UCSD-AML1 (cell line): ENCODE data around the gene RAI1.

Source experiments
- DNase-seq: peaks from one replicate; lab custom pipeline; 2025; ENCODE audit not compliant: unreplicated experiment; lab: John Stamatoyannopoulos, UW

Gene RAI1

GRCh38 chr17:17840751-17841591, 159.7 kb downstream of the RAI1 start:
- no peak for DNase-seq

GRCh38 chr17:17841601-17842025, 160.4 kb downstream of the RAI1 start:
- peak; percentile 23 for DNase-seq

- DNase-seq, result no peak
Measured at GRCh38 chr17:17842111-17842876, 161.0 kb downstream of the RAI1 start.

GRCh38 chr17:17843096-17843495, 161.8 kb downstream of the RAI1 start:
- DNase-seq, result no peak

GRCh38 chr17:17844079-17844478, 162.8 kb downstream of the RAI1 start:
- no peak for DNase-seq

GRCh38 chr17:17844500-17844899, 163.2 kb downstream of the RAI1 start:
- DNase-seq, result no peak

- no peak for DNase-seq
Measured at GRCh38 chr17:17845046-17845775, 164.0 kb downstream of the RAI1 start.

GRCh38 chr17:17846003-17846402, 164.7 kb downstream of the RAI1 start:
- DNase-seq, result no peak

GRCh38 chr17:17846645-17847044, 165.4 kb downstream of the RAI1 start:
- no peak for DNase-seq

- no peak for DNase-seq
Measured at GRCh38 chr17:17847118-17847689, 165.9 kb downstream of the RAI1 start.

- DNase-seq, result no peak
Measured at GRCh38 chr17:17847726-17848125, 166.5 kb downstream of the RAI1 start.

GRCh38 chr17:17848311-17849082, 167.2 kb downstream of the RAI1 start:
- DNase-seq, result no peak

GRCh38 chr17:17849147-17849820, 168.0 kb downstream of the RAI1 start:
- DNase-seq, result peak; percentile 88

- peak; percentile 75 for DNase-seq
Measured at GRCh38 chr17:17849845-17850373, 168.7 kb downstream of the RAI1 start.

- no peak for DNase-seq
Measured at GRCh38 chr17:17851103-17852002, 170.1 kb downstream of the RAI1 start.

- no peak for DNase-seq
Measured at GRCh38 chr17:17852930-17853329, 171.7 kb downstream of the RAI1 start.

GRCh38 chr17:17853811-17854447, 172.7 kb downstream of the RAI1 start:
- DNase-seq, result no peak

GRCh38 chr17:17855976-17856375, 174.7 kb downstream of the RAI1 start:
- no peak for DNase-seq
